Heart left ventricle (tissue), 13 donors: ENCODE data around the gene CASKIN1.

ENCODE experiments used
- POLR2A ChIP-seq, 2 donors: fragments of 450-650 bp; IDR thresholded peaks; one replicate each; pipeline ENCODE4 v1.6.1; 2017; ENCODE audit warnings: antibody characterized with exemption in 2 of 2, mild to moderate bottlenecking in 2 of 2, moderate library complexity in 2 of 2
- TF ChIP-seq, protein P1 (sequence below), 12 donors: fragments of 200-600 bp; sonication (generic) in 4 of 12; IDR thresholded peaks; one replicate each; pipeline versions ENCODE4 v1.5.0 to v1.8.0; 2018 to 2022; ENCODE audit warnings: antibody characterized with exemption in 12 of 12, mild to moderate bottlenecking in 5 of 12
- donor health status: ischemic (EF 13 %, LVEDD 7.1; RV severe dilation, severe dysfunction).
- donor health status: DM: no; HTN: yes; CAD: no.
- donor health status: DM: no; HTN: no; CAD: no.
- donor health status: ischemic (EF 25% LVEDD 6.9; RV normal size, moderate dysfunction).
- donor health status: ischemic (EF 25% LVEDD 5.7; RV mildly dilated, moderate dysfunction).
- donor health status: ischemic (EF 35%, LVEDD 5.7; RV mildly dilated, moderate dysfunction).
- donor health status: nonischemic (EF 11% LVEDD 7.7; RV severe dilation, severe dysfunction).
- donor health status: DM: yes; HTN: yes; CAD: no.
- donor health status: PGD.
- donor health status: ischemic (EF 29% LVEDD 5.4; RV normal size, mild dysfunction).
- donor health status: nonischemic (EF 23%, LVEDD 6.1; RV moderate dilation, normal function).

DNA sequence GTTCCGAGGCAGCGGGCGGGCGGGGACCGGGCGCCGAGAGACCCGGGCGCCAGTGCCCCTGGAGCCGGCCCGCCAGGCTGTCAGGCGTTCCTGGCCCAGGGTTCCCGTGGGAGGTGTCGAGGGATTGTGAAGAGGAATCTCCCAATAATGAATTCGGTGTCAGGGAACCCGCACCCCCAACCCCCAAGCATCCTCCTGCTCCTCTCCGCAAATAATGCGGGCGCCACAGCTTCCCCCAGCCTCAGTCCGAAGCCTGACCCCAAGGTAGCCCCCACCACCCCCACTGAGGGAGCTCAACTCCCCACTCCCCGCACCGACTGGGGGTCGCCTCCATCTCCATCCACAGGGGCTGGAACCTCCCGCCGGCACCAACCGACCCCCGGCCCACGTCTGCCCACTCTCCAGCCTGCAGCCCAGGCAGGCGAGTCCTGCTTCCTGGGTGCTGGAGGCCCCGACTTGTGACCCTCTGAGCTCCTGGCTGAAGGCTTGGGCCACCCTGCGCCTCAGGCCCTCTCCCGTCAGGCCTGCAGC is 641 bp upstream of the CASKIN1 start:
- TF ChIP-seq, protein P1, sequence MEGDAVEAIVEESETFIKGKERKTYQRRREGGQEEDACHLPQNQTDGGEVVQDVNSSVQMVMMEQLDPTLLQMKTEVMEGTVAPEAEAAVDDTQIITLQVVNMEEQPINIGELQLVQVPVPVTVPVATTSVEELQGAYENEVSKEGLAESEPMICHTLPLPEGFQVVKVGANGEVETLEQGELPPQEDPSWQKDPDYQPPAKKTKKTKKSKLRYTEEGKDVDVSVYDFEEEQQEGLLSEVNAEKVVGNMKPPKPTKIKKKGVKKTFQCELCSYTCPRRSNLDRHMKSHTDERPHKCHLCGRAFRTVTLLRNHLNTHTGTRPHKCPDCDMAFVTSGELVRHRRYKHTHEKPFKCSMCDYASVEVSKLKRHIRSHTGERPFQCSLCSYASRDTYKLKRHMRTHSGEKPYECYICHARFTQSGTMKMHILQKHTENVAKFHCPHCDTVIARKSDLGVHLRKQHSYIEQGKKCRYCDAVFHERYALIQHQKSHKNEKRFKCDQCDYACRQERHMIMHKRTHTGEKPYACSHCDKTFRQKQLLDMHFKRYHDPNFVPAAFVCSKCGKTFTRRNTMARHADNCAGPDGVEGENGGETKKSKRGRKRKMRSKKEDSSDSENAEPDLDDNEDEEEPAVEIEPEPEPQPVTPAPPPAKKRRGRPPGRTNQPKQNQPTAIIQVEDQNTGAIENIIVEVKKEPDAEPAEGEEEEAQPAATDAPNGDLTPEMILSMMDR (IDR thresholded peaks at IDR 0.05) = no peak
- TF ChIP-seq POLR2A (IDR thresholded peaks at IDR 0.05) = no peak
